WTC11 (cell line): ENCODE measurements around the gene ZNF827. TPM values are rescaled to one million over a fixed set of nuclear protein-coding genes. Genes with fewer than 3 reads are reported as not detected.
A peak's percentile ranks its signal among the peaks of the same experiment; 100 is the strongest.

Experiments
- ATAC-seq: fragments of 200-7000 bp; cut with Tn5 transposase; 2 replicates; pipeline ENCODE4 v1.10.0; 2021; ENCODE audit warnings: mild to moderate bottlenecking, moderate library complexity
- CTCF ChIA-PET: fragments of 300-600 bp; sonication (Branson Sonifier 250); formaldehyde crosslinking; loops from one replicate; lab custom pipeline; 2021; ENCODE audit warnings: antibody characterized with exemption; lab: Charles Lee
- POLR2A ChIA-PET: fragments of 350-600 bp; sonication (Branson Sonifier 250); formaldehyde crosslinking; loops from one replicate; lab custom pipeline; 2021; ENCODE audit warnings: antibody characterized with exemption; lab: Charles Lee
- DNase-seq: peaks from one replicate; pipeline ENCODE4 v3.0.0; 2021; ENCODE audit warnings: low spot score
- H3K27ac Mint-ChIP-seq: 2 replicates; pipeline ENCODE4 v1.8.0; 2021; ENCODE audit warnings: mixed read lengths
- H3K27me3 Mint-ChIP-seq: 2 replicates; pipeline ENCODE4 v1.8.0; 2021; ENCODE audit warnings: low read depth, mild to moderate bottlenecking, moderate library complexity, mixed read lengths
- H3K36me3 Mint-ChIP-seq: 2 replicates; pipeline ENCODE4 v1.8.0; 2021; ENCODE audit warnings: mixed read lengths
- H3K4me1 Mint-ChIP-seq: 2 replicates; pipeline ENCODE4 v1.8.0; 2022; ENCODE audit warnings: mixed read lengths
- H3K4me3 Mint-ChIP-seq: 2 replicates; pipeline ENCODE4 v1.8.0; 2021; ENCODE audit warnings: mild to moderate bottlenecking, moderate library complexity, mixed read lengths
- H3K9me3 Mint-ChIP-seq: 2 replicates; pipeline ENCODE4 v1.8.0; 2021; ENCODE audit warnings: mixed read lengths
- CREB1 ChIP-seq: sonication (generic); formaldehyde crosslinking; IDR thresholded peaks from 2 replicates; pipeline ENCODE4 v1.8.0; 2023; ENCODE audit warnings: mild to moderate bottlenecking, missing genetic modification reagents
- EMX1 ChIP-seq: fragments of 250-450 bp; sonication (Bioruptor Pico); IDR thresholded peaks from 2 replicates; pipeline ENCODE4 v1.8.0; 2021; ENCODE audit warnings: mild to moderate bottlenecking
- ETV6 ChIP-seq: sonication (generic); formaldehyde crosslinking; IDR thresholded peaks from 2 replicates; pipeline ENCODE4 v1.8.1; 2022; ENCODE audit warnings: mild to moderate bottlenecking, missing genetic modification reagents
- FOXJ3 ChIP-seq: sonication (generic); formaldehyde crosslinking; IDR thresholded peaks from 2 replicates; pipeline ENCODE4 v1.9.0; 2021; ENCODE audit warnings: missing genetic modification reagents, mild to moderate bottlenecking, borderline replicate concordance
- FOXK1 ChIP-seq: sonication (generic); formaldehyde crosslinking; IDR thresholded peaks from 2 replicates; pipeline ENCODE4 v1.8.0; 2022; ENCODE audit warnings: mild to moderate bottlenecking, moderate library complexity, missing genetic modification reagents
- HMGA2 ChIP-seq: fragments of 250-450 bp; sonication (Bioruptor Pico); IDR thresholded peaks from 2 replicates; pipeline ENCODE4 v1.4.0; 2021; ENCODE audit warnings: mild to moderate bottlenecking, moderate library complexity
- IRF2 ChIP-seq: sonication (generic); formaldehyde crosslinking; IDR thresholded peaks from 2 replicates; pipeline ENCODE4 v1.8.0; 2022; ENCODE audit warnings: low read depth, missing genetic modification reagents, borderline replicate concordance
- JAZF1 ChIP-seq: fragments of 250-450 bp; sonication (Bioruptor Pico); IDR thresholded peaks from 2 replicates; pipeline ENCODE4 v1.9.0; 2021; ENCODE audit warnings: moderate library complexity, mild to moderate bottlenecking, inconsistent platforms
- KAT7 ChIP-seq: sonication (generic); formaldehyde crosslinking; IDR thresholded peaks from 2 replicates; pipeline ENCODE4 v1.8.1; 2023; ENCODE audit warnings: missing genetic modification reagents, mild to moderate bottlenecking, borderline replicate concordance
- NFATC4 ChIP-seq: fragments of 250-450 bp; sonication (Bioruptor Pico); IDR thresholded peaks from 2 replicates; pipeline ENCODE4 v1.9.0; 2021; ENCODE audit warnings: mild to moderate bottlenecking
- NFE2L1 ChIP-seq: sonication (generic); formaldehyde crosslinking; IDR thresholded peaks from 2 replicates; pipeline ENCODE4 v1.8.1; 2023; ENCODE audit warnings: missing genetic modification reagents
- NR1H2 ChIP-seq: sonication (generic); formaldehyde crosslinking; IDR thresholded peaks from 2 replicates; pipeline ENCODE4 v1.9.0; 2021; ENCODE audit warnings: mild to moderate bottlenecking, moderate library complexity, missing genetic modification reagents
- NR2C2 ChIP-seq: sonication (generic); formaldehyde crosslinking; IDR thresholded peaks from 2 replicates; pipeline ENCODE4 v1.8.0; 2022; ENCODE audit warnings: mild to moderate bottlenecking, missing genetic modification reagents
- PRRX2 ChIP-seq: fragments of 250-450 bp; sonication (Bioruptor Pico); IDR thresholded peaks from 2 replicates; pipeline ENCODE4 v1.8.0; 2021; ENCODE audit warnings: mild to moderate bottlenecking
- RELA ChIP-seq: sonication (generic); formaldehyde crosslinking; IDR thresholded peaks from 2 replicates; pipeline ENCODE4 v1.8.1; 2022; ENCODE audit warnings: missing genetic modification reagents, mild to moderate bottlenecking, borderline replicate concordance
- SOX15 ChIP-seq: fragments of 250-450 bp; sonication (Bioruptor Pico); IDR thresholded peaks from 2 replicates; pipeline ENCODE4 v1.9.0; 2021; ENCODE audit warnings: mild to moderate bottlenecking
- TP53 ChIP-seq: sonication (generic); formaldehyde crosslinking; IDR thresholded peaks from 2 replicates; pipeline ENCODE4 v1.8.1; 2023; ENCODE audit warnings: mild to moderate bottlenecking, missing genetic modification reagents
- ZNF121 ChIP-seq: sonication (generic); formaldehyde crosslinking; IDR thresholded peaks from 2 replicates; pipeline ENCODE4 v1.8.0; 2023; ENCODE audit warnings: missing genetic modification reagents
- ZNF232 ChIP-seq: sonication (generic); formaldehyde crosslinking; IDR thresholded peaks from 2 replicates; pipeline ENCODE4 v1.8.0; 2022; ENCODE audit warnings: mild to moderate bottlenecking, missing genetic modification reagents
- ZNF416 ChIP-seq: fragments of 250-450 bp; sonication (Bioruptor Pico); IDR thresholded peaks from 2 replicates; pipeline ENCODE4 v1.9.0; 2021; ENCODE audit warnings: mild to moderate bottlenecking, inconsistent platforms
- ZNF423 ChIP-seq: fragments of 250-450 bp; sonication (Bioruptor Pico); IDR thresholded peaks from 2 replicates; pipeline ENCODE4 v2.1.2; 2022; ENCODE audit warnings: mild to moderate bottlenecking, moderate library complexity
- total RNA-seq: library from RNA; stranded (reverse); gene quantifications from 3 replicates; pipeline ENCODE4 v1.2.3, GENCODE V29; 2021
- TF ChIP-seq, protein P1 (sequence below): sonication (generic); formaldehyde crosslinking; IDR thresholded peaks from 2 replicates; pipeline ENCODE4 v1.8.0; 2022; ENCODE audit warnings: mild to moderate bottlenecking, missing genetic modification reagents
- TF ChIP-seq, protein P2 (sequence below): fragments of 250-450 bp; sonication (Bioruptor Pico); IDR thresholded peaks from 2 replicates; pipeline ENCODE4 v1.9.0; 2021; ENCODE audit warnings: moderate library complexity, mild to moderate bottlenecking, inconsistent platforms, borderline replicate concordance
- TF ChIP-seq, protein P3 (sequence below): sonication (generic); formaldehyde crosslinking; IDR thresholded peaks from 2 replicates; pipeline ENCODE4 v1.8.1; 2022; ENCODE audit warnings: mild to moderate bottlenecking, moderate library complexity, missing genetic modification reagents
- TF ChIP-seq, protein P4 (sequence below): fragments of 250-450 bp; sonication (Bioruptor Pico); conservative IDR thresholded peaks from 2 replicates; pipeline ENCODE4 v1.9.0; 2021; ENCODE audit warnings: mild to moderate bottlenecking
- TF ChIP-seq, protein P5 (sequence below): sonication (generic); formaldehyde crosslinking; IDR thresholded peaks from 2 replicates; pipeline ENCODE4 v1.8.0; 2023; ENCODE audit warnings: missing genetic modification reagents, mild to moderate bottlenecking, borderline replicate concordance
- TF ChIP-seq, protein P6 (sequence below): sonication (generic); formaldehyde crosslinking; IDR thresholded peaks from 2 replicates; pipeline ENCODE4 v1.8.1; 2023; ENCODE audit warnings: mild to moderate bottlenecking, missing genetic modification reagents

ZNF827 gene
- total RNA-seq, 1 experiment from 2014 or later = 25.6 TPM

DNA sequence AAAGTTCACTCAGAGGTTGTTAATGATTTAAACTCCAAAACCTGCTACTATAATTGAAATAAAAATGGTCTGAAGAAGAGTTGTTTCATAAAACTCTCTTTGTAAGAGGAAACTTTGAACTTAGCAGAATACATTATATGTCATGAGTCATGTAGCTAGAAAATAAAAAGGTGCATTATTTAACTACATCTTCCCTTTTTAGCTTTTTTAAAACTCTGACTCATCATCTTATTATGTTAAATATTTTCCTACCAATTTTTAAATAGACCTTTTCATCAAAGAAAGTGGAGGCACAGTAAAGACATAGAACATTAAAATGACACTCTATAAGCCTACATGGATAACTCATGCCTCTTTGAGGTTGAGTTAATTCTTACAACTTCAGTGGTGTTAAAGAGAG is 1.2 kb upstream of the ZNF827 start:
- H3K4me3 Mint-ChIP-seq = peak overlapping the region; percentile 100; the same call in 1 of the 2 replicates
- ATAC-seq (no peak), DNase-seq (no peak)
- no peak overlapping the region for H3K27ac Mint-ChIP-seq
- POLR2A ChIA-PET = no interaction called here
- peaks cover 22% of the 10 kb centered on the region for H3K4me1 Mint-ChIP-seq
- TF ChIP-seq NR2C2 (CRISPR knock-in tag) = no peak
- no peak for TF ChIP-seq EMX1 (CRISPR knock-in tag)
- TF ChIP-seq HMGA2 (CRISPR knock-in tag) = no peak
- TF ChIP-seq FOXJ3 (CRISPR knock-in tag) = no peak
- TF ChIP-seq ZNF121 (CRISPR knock-in tag) = no peak
- TF ChIP-seq, protein P1, sequence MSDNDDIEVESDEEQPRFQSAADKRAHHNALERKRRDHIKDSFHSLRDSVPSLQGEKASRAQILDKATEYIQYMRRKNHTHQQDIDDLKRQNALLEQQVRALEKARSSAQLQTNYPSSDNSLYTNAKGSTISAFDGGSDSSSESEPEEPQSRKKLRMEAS (CRISPR knock-in tag) = no peak
- TF ChIP-seq TP53 (CRISPR knock-in tag) = no peak
- TF ChIP-seq, protein P2, sequence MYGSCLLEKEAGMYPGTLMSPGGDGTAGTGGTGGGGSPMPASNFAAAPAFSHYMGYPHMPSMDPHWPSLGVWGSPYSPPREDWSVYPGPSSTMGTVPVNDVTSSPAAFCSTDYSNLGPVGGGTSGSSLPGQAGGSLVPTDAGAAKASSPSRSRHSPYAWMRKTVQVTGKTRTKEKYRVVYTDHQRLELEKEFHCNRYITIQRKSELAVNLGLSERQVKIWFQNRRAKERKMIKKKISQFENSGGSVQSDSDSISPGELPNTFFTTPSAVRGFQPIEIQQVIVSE (CRISPR knock-in tag) = no peak
- TF ChIP-seq JAZF1 = no peak
- TF ChIP-seq SOX15 (CRISPR knock-in tag) = no peak
- H3K9me3 Mint-ChIP-seq = no peaks in the 10 kb centered on the region
- H3K36me3 Mint-ChIP-seq = no peaks in the 10 kb centered on the region
- H3K27me3 Mint-ChIP-seq = no peaks in the 10 kb centered on the region; the same call in 1 of the 2 replicates
- CTCF ChIA-PET = interaction anchor here (1.2 kb wide), 1 partner anchor 321 kb away, joined by 3 read pairs; no protein-coding TSS in a partner anchor

DNA sequence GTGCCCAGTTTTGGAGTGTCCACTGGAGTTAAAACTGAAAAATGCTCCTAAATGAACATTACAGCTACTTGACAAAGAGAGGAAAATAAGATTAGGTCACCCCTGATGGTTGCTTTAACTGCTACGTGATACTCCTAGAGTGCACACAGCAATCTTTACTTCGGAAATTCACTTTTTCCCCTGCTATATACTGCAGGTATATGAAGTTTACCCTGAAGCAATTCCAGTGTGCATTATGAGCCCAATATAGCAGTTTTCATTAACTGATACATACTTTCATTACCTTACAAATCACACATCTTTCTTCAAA is 773 bp upstream of the ZNF827 start:
- POLR2A ChIA-PET = interaction anchor here (0.6 kb wide), 1 partner anchor 9 kb away, joined by 3 read pairs; no protein-coding TSS in a partner anchor
- Mint-ChIP-seq H3K4me1 (peaks cover 27% of the 10 kb centered on the region), H3K4me3 (peak overlapping the region; percentile 100), H3K27me3 (no peaks in the 10 kb centered on the region; the same call in 1 of the 2 replicates), H3K36me3 (no peaks in the 10 kb centered on the region), H3K27ac (0 out of 2 replicates have a peak overlapping the region, but pooled peaks have one; percentile 25), H3K9me3 (no peaks in the 10 kb centered on the region)
- DNase-seq = no peak
- TF ChIP-seq ZNF423 (CRISPR knock-in tag) (no peak), FOXK1 (CRISPR knock-in tag) (no peak), NFE2L1 (CRISPR knock-in tag) (no peak), PRRX2 (no peak), ETV6 (CRISPR knock-in tag) (no peak), NR1H2 (CRISPR knock-in tag) (no peak), ZNF232 (CRISPR knock-in tag) (no peak), IRF2 (CRISPR knock-in tag) (no peak), ZNF121 (CRISPR knock-in tag) (no peak), NR2C2 (CRISPR knock-in tag) (no peak), RELA (CRISPR knock-in tag) (no peak), NFATC4 (CRISPR knock-in tag) (no peak), KAT7 (CRISPR knock-in tag) (no peak), CREB1 (CRISPR knock-in tag) (no peak), ZNF416 (CRISPR knock-in tag) (no peak)
- TF ChIP-seq, protein P3, sequence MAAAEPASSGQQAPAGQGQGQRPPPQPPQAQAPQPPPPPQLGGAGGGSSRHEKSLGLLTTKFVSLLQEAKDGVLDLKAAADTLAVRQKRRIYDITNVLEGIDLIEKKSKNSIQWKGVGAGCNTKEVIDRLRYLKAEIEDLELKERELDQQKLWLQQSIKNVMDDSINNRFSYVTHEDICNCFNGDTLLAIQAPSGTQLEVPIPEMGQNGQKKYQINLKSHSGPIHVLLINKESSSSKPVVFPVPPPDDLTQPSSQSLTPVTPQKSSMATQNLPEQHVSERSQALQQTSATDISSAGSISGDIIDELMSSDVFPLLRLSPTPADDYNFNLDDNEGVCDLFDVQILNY (CRISPR knock-in tag) = no peak
- TF ChIP-seq, protein P4, sequence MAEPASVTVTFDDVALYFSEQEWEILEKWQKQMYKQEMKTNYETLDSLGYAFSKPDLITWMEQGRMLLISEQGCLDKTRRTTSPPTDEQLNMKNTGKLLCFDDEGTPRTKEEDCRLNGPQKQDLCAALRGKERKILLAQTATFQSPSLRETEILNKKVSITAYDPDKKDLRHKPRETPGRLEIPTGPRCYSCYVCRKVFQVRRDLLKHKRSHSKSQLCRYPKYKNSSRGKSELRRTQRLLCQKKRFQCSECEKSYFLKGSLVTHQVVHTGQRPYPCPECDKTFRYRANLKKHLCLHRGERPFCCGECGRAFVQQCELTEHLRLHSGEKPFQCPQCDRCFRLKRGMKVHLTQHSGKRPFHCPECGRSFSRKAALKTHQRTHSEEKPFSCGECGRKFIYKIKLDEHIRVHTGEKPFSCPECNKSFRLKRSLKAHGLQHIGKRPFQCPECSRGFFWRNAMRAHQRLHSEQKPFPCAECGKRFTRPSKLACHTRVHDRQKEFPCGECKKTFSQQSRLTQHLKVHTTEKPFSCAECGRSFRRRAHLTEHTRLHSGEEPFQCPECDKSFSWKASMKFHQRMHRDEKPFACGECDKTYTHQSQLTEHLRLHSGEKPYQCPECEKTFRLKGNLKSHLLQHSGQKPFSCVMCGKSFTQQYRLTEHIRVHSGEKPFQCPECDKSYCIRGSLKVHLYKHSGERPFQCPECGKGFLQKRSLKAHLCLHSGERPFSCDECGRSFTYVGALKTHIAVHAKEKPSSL (CRISPR knock-in tag) = no peak
- TF ChIP-seq, protein P5, sequence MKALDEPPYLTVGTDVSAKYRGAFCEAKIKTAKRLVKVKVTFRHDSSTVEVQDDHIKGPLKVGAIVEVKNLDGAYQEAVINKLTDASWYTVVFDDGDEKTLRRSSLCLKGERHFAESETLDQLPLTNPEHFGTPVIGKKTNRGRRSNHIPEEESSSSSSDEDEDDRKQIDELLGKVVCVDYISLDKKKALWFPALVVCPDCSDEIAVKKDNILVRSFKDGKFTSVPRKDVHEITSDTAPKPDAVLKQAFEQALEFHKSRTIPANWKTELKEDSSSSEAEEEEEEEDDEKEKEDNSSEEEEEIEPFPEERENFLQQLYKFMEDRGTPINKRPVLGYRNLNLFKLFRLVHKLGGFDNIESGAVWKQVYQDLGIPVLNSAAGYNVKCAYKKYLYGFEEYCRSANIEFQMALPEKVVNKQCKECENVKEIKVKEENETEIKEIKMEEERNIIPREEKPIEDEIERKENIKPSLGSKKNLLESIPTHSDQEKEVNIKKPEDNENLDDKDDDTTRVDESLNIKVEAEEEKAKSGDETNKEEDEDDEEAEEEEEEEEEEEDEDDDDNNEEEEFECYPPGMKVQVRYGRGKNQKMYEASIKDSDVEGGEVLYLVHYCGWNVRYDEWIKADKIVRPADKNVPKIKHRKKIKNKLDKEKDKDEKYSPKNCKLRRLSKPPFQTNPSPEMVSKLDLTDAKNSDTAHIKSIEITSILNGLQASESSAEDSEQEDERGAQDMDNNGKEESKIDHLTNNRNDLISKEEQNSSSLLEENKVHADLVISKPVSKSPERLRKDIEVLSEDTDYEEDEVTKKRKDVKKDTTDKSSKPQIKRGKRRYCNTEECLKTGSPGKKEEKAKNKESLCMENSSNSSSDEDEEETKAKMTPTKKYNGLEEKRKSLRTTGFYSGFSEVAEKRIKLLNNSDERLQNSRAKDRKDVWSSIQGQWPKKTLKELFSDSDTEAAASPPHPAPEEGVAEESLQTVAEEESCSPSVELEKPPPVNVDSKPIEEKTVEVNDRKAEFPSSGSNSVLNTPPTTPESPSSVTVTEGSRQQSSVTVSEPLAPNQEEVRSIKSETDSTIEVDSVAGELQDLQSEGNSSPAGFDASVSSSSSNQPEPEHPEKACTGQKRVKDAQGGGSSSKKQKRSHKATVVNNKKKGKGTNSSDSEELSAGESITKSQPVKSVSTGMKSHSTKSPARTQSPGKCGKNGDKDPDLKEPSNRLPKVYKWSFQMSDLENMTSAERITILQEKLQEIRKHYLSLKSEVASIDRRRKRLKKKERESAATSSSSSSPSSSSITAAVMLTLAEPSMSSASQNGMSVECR = no peak
- TF ChIP-seq, protein P6, sequence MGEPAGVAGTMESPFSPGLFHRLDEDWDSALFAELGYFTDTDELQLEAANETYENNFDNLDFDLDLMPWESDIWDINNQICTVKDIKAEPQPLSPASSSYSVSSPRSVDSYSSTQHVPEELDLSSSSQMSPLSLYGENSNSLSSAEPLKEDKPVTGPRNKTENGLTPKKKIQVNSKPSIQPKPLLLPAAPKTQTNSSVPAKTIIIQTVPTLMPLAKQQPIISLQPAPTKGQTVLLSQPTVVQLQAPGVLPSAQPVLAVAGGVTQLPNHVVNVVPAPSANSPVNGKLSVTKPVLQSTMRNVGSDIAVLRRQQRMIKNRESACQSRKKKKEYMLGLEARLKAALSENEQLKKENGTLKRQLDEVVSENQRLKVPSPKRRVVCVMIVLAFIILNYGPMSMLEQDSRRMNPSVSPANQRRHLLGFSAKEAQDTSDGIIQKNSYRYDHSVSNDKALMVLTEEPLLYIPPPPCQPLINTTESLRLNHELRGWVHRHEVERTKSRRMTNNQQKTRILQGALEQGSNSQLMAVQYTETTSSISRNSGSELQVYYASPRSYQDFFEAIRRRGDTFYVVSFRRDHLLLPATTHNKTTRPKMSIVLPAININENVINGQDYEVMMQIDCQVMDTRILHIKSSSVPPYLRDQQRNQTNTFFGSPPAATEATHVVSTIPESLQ = no peak
- CTCF ChIA-PET = interaction anchor here (0.8 to 1.2 kb wide), 2 partner anchors 51 to 321 kb away, joined by 3 read pairs; no protein-coding TSS in a partner anchor
- ATAC-seq = no peak
